Measurements from ENCODE around the gene ZCCHC24.

- TF ChIP-seq CTCF (conservative IDR thresholded peaks at IDR 0.05; ENCODE audit: low read length) (no peak), EZH2phosphoT487 (IDR thresholded peaks at IDR 0.05; ENCODE audit: borderline replicate concordance, low read depth, low read length) (no peak)
Measured at GRCh38 chr10:79392506-79393176, 52.8 kb downstream of the ZCCHC24 start.

All from OCI-LY7 (cell line).